GM19455 (cell line): Measurements from ENCODE around the gene TOP3A.

ENCODE experiments used
- ATAC-seq: cut with Tn5 transposase; IDR thresholded peaks from one replicate; pipeline ENCODE4 v1.9.1; 2021; ENCODE audit not compliant: unreplicated experiment

Gene TOP3A

GRCh38 chr17:18233803-18234518 lies 80.8 kb downstream of the TOP3A start:
- ATAC-seq = no peak

GRCh38 chr17:18231164-18231563 lies 83.6 kb downstream of the TOP3A start:
- no peak for ATAC-seq

GRCh38 chr17:18230288-18231141 lies 84.3 kb downstream of the TOP3A start:
- no peak for ATAC-seq

GRCh38 chr17:18229771-18230170 lies 85.0 kb downstream of the TOP3A start:
- no peak for ATAC-seq

- no peak for ATAC-seq
Measured at GRCh38 chr17:18229254-18229653, 85.5 kb downstream of the TOP3A start.

- ATAC-seq = no peak
Measured at GRCh38 chr17:18228176-18228682, 86.6 kb downstream of the TOP3A start.

- ATAC-seq = no peak
Measured at GRCh38 chr17:18227635-18228034, 87.2 kb downstream of the TOP3A start.

- ATAC-seq = no peak
Measured at GRCh38 chr17:18226284-18226945, 88.4 kb downstream of the TOP3A start.

GRCh38 chr17:18225642-18226283 lies 89.0 kb downstream of the TOP3A start:
- ATAC-seq = no peak

GRCh38 chr17:18225121-18225641 lies 89.6 kb downstream of the TOP3A start, which contains the start of gene LLGL1:
Gene LLGL1, plus strand, starts transcription at chr17:18225635. Its CDS starts 48 bp downstream, at chr17:18225683.
- peak; percentile 79 for ATAC-seq

- no peak for ATAC-seq
Measured at GRCh38 chr17:18224387-18225120, 90.2 kb downstream of the TOP3A start.

- no peak for ATAC-seq
Measured at GRCh38 chr17:18224053-18224386, 90.8 kb downstream of the TOP3A start.
